Measurements from ENCODE around the gene CBLL1.

DNA sequence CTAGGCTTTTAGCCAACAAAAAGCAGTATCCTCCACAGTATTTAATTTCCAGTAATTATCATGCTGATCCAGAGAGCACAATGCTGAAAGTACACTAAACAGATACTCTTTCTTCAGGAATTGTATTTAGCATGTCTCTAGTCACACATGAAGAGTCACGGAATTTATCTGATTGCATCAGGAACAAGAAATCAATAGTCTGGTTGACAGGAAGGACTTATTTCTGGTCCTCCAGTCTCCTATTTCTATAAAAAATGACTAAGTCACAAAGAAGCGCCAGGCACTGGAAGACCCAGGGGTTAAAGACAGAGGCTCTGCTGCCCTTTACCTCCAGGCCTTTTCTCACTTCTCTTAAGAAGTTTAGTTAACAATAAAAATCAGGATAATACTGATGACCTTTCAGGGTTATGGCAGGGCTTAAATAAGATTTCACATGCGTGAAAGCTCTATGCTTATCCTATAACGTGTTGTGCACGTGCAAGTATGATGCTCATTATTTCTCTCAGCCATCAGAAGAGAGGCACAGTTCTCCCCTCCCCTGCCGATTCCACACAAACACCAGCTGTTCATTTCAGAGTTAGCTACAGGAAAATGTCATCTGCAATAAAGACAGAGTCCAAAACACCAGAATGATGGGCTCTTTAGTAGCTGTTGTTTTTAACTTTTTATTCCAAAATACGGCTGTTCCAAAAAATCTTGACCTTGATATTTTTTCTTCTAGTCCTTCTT is 46.5 kb upstream of the CBLL1 start:
- TF ChIP-seq EZH2 (IDR thresholded peaks at IDR 0.05; ENCODE audit: insufficient read depth, poor library complexity, severe bottlenecking) = no peak
- no peak for TF ChIP-seq EZH2phosphoT487 (IDR thresholded peaks at IDR 0.05; ENCODE audit: insufficient read depth, low read depth)
